Right atrium auricular region (tissue), 2 donors: ENCODE data around the gene VRK3. TPM values are rescaled to one million over a fixed set of nuclear protein-coding genes. Genes with fewer than 3 reads are reported as not detected.
A peak's percentile ranks its signal among the peaks of the same experiment; 100 is the strongest.

ENCODE experiments used
- DNase-seq: peaks from one replicate; pipeline ENCODE4 v3.0.0-alpha.2; 2019; ENCODE audit warnings: low spot score
- H3K27ac ChIP-seq, 2 donors: fragments of 200-600 bp; sonication (generic); 1 replicate in 1 of 2; 2 replicates in 1 of 2; pipeline ENCODE4 v1.5.1; 2016 to 2019
- H3K27me3 ChIP-seq, 2 donors: fragments of 200-600 bp; sonication (generic); one replicate each; pipeline versions ENCODE4 v1.5.1 to v1.6.0; 2017 to 2019
- H3K36me3 ChIP-seq: fragments of 200-600 bp; sonication (generic); one replicate; pipeline ENCODE4 v1.5.1; 2016
- H3K4me1 ChIP-seq, 2 donors: fragments of 200-600 bp; sonication (generic); one replicate each; pipeline versions ENCODE4 v1.5.1 to v1.6.0; 2017 to 2019
- H3K4me3 ChIP-seq, 2 donors: fragments of 200-600 bp; sonication (generic); 1 replicate in 1 of 2; 2 replicates in 1 of 2; pipeline ENCODE4 v1.5.1; 2017 to 2019; ENCODE audit warnings: mild to moderate bottlenecking in 1 of 2, moderate library complexity in 1 of 2
- H3K9me3 ChIP-seq, 2 donors: fragments of 200-600 bp; sonication (generic); one replicate each; pipeline ENCODE4 v1.5.1; 2019
- total RNA-seq, 2 donors: library from RNA; depleted of rRNA; stranded (reverse); fragments of >200 nt; gene quantifications; one replicate each; pipeline ENCODE4 v1.1.0, GENCODE V29; 2016
- TF ChIP-seq, protein P1 (sequence below), 2 donors: fragments of 200-600 bp; sonication (generic); IDR thresholded peaks; one replicate each; pipeline ENCODE4 v1.5.1; 2019; ENCODE audit warnings: antibody characterized with exemption in 2 of 2

VRK3 gene
- total RNA-seq, 2 donors from 2014 or later = 20.5 to 25.5 TPM

DNA sequence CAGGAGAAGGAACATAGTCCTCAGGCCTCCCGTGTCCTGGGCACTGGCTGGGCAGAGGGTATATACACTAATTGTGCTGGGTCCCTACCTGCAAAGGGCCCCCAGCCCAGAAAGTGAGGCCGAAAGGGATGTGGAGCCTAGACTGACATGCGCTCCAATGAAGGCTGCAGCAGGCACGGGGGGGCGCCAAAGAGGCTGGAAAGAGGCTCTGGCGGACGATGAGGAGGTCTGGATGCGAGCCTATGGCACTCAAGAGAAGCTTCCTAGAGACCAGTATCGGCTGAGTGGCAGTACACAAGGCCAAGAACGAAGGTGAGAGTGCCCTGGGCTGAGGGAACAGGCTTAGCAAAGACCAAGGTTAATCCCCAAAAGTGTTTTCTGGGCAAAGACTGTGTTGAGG, 16.6 kb downstream of the VRK3 start:
- H3K36me3 ChIP-seq = peaks cover 63% of the 10 kb centered on the region
- H3K4me3 ChIP-seq = no peak overlapping the region
- no peak overlapping the region for H3K27ac ChIP-seq
- H3K27me3 ChIP-seq = no peaks in the 10 kb centered on the region
- no peaks in the 10 kb centered on the region for H3K9me3 ChIP-seq
- peaks cover 0 to 12% of the 10 kb centered on the region in 2 donors for H3K4me1 ChIP-seq
- TF ChIP-seq, protein P1, sequence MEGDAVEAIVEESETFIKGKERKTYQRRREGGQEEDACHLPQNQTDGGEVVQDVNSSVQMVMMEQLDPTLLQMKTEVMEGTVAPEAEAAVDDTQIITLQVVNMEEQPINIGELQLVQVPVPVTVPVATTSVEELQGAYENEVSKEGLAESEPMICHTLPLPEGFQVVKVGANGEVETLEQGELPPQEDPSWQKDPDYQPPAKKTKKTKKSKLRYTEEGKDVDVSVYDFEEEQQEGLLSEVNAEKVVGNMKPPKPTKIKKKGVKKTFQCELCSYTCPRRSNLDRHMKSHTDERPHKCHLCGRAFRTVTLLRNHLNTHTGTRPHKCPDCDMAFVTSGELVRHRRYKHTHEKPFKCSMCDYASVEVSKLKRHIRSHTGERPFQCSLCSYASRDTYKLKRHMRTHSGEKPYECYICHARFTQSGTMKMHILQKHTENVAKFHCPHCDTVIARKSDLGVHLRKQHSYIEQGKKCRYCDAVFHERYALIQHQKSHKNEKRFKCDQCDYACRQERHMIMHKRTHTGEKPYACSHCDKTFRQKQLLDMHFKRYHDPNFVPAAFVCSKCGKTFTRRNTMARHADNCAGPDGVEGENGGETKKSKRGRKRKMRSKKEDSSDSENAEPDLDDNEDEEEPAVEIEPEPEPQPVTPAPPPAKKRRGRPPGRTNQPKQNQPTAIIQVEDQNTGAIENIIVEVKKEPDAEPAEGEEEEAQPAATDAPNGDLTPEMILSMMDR (IDR thresholded peaks at IDR 0.05) = no peak
- no peak for DNase-seq

DNA sequence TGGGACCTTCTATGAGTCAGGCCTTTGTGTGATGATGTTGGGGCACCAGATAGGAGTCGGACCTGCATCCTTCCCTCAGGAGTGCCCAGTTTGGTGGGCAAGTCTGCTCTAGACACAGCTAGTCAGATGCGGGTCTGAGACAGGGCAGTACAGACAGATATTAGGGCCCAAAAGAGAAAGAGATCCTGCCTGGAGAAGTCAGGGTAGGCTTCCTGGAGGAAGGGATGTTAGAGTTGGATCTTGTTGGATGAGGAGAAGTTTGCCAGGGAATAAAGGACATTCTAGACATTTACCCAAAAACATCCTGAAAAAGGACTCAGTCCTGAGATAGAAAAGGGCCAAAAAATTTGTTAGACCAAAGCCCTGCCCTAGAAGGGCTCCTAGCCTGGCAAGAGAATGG, 17.2 kb downstream of the VRK3 start:
- H3K9me3 ChIP-seq = no peaks in the 10 kb centered on the region
- H3K36me3 ChIP-seq = peaks cover 63% of the 10 kb centered on the region
- H3K4me3 ChIP-seq = no peak overlapping the region
- no peak overlapping the region for H3K27ac ChIP-seq
- no peaks in the 10 kb centered on the region for H3K27me3 ChIP-seq
- peaks cover 0 to 16% of the 10 kb centered on the region in 2 donors for H3K4me1 ChIP-seq
- TF ChIP-seq, protein P1 (IDR thresholded peaks at IDR 0.05) = no peak
- DNase-seq = no peak

DNA sequence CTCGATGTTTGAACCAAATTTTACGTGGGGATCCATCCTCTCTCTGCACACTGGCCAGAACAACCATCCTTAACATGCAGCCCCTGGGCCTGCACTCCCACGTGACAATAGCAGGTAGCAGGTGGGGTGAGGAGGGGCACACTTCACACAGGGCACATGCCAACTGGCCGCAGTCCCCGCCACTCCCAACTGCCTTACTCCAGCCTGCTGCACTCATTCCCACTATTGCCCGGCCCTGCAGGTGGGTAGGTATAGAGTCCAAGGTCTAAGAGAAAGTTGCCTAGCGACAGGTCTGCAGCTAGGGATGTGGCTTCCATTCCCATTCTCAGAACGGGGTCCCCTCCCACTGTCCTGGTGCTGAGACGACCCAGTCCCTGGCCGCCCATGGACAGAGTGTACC, 18.0 kb downstream of the VRK3 start:
- Histone ChIP-seq H3K4me3 (no peak overlapping the region), H3K4me1 (peaks cover 0 to 16% of the 10 kb centered on the region in 2 donors), H3K27ac (no peak overlapping the region), H3K27me3 (no peaks in the 10 kb centered on the region), H3K9me3 (no peaks in the 10 kb centered on the region), H3K36me3 (peaks cover 70% of the 10 kb centered on the region)
- DNase-seq = no peak
- TF ChIP-seq, protein P1 (IDR thresholded peaks at IDR 0.05) = no peak

DNA sequence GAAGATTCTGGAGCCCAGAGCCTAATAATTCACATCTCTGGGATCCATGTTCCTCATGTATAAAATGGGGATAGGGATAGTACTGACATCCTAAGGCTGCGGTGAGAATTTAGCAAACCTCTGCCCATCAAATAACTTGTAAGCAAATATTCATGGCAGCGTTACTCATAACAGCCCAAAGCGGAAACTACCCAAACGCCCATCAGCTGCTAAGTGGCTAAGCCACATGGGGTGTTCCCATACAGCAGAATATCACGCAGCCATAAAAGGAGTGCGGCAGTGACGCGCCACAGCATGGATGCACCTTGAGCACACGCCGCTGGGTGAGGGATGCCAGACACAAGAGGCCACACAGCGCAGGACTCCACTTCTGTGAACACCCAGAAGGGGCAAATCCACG, 19.7 kb downstream of the VRK3 start:
- peaks cover 0 to 16% of the 10 kb centered on the region in 2 donors for H3K4me1 ChIP-seq
- no peak overlapping the region for H3K4me3 ChIP-seq
- DNase-seq = no peak
- H3K27me3 ChIP-seq = no peaks in the 10 kb centered on the region
- H3K27ac ChIP-seq = no peak overlapping the region
- H3K9me3 ChIP-seq = no peaks in the 10 kb centered on the region
- TF ChIP-seq, protein P1 (IDR thresholded peaks at IDR 0.05) = no peak
- peaks cover 78% of the 10 kb centered on the region for H3K36me3 ChIP-seq

DNA sequence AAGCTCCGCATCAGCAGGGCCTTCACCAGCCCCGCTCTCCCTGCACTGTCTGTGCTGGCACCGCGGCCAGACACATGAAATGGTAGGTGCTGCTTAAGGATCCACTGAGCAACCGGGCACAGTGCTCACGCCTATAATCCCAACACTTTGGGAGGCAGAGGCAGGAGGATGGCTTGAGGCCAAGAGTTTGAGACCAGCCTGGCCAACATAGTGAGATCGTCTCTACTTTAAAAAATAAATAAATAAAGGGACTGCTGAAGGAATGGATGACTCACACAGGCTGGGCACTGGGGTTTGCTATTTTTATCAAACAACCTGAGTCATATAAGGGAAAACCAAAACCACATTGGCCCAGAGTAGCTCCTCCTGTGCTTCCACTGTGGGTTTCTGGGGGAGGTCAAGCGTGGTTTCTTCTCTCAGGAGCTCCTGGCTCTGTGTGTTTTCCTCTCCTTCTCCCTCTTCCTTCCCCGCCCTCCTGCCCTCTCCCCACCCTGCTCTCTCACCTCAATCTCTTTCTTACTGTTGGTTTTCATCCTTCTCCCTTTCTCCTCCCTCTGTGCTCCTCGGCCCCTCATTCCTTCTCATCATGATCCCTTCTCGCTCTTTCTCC, 21.3 kb downstream of the VRK3 start:
- Histone ChIP-seq H3K9me3 (no peaks in the 10 kb centered on the region), H3K36me3 (peaks cover 85% of the 10 kb centered on the region), H3K4me3 (no peak overlapping the region), H3K4me1 (peaks cover 0 to 16% of the 10 kb centered on the region in 2 donors), H3K27ac (peak overlapping the region in 1 of 2 donors; percentile 75), H3K27me3 (no peaks in the 10 kb centered on the region)
- DNase-seq = peak; percentile 77
- TF ChIP-seq, protein P1 (IDR thresholded peaks at IDR 0.05) = no peak

DNA sequence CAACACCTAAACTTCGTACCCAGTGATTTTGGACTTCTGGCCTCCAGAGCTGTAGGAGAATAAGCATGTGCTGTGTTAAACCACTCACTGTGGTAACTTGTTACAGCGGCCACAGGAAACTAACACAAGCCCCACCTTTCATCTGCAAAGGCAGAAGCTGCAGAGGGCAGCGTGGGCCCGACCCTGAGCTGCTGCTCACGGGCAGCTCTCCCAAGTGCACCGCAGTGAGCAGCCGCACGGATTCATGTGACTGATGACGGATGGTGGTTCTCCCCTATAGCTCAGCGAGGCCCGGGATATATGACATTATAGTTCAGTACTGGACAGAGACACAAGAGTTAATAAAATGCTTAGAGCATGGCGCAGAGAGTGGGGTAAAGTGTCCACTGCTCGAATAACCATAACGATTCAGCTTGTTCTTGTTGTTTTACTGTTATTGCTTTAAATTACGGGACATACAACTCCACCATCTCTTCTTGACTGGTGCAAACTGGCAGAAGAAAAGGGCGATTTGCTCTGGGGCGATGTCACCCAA, 21.9 kb downstream of the VRK3 start:
- Histone ChIP-seq H3K36me3 (peaks cover 79% of the 10 kb centered on the region), H3K4me3 (no peak overlapping the region), H3K27ac (peak overlapping the region in 1 of 2 donors; percentile 75), H3K9me3 (no peaks in the 10 kb centered on the region), H3K27me3 (no peaks in the 10 kb centered on the region), H3K4me1 (peaks cover 0 to 16% of the 10 kb centered on the region in 2 donors)
- DNase-seq = no peak
- TF ChIP-seq, protein P1 (IDR thresholded peaks at IDR 0.05) = no peak
